ENCODE measurements around the gene MDM2. TPM values are rescaled to one million over a fixed set of nuclear protein-coding genes. Genes with fewer than 3 reads are reported as not detected.

Gene MDM2
- total RNA-seq, 1 experiment from 2014 or later = 2,133 TPM

DNA sequence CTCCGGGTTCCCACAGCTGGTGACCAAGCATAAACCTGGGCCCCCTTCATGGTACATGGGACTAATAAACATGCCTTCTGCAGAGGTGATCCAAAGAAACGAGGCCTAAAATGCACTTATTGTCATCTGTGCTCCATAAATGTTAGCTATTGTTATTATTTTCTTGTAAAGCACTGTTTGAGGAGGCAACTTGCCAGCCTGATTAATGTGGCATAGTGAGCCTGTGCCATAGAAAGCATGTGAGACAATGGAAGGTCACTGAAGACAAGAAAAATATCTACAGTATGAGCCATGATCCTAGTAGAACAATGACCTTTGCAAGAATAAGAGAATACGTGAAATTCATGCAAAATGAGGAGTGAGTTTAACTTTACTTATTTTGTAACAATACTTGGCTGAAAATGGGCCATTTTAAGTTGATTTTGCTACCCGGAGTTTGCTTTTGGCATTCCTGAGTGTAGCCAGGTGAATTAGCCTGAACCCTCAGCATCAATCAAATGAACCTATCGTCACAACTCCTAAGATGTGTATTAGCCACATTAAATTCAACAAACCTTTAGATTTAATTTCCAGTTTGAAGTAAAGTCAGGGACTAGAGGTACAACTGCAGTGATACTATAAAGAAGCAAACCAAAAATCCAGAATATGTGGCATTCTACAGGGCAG is 72.8 kb downstream of the MDM2 start:
- Histone ChIP-seq H3K4me3 (no peak overlapping the region), H3K27ac (no peak overlapping the region)
- peak; percentile 79 to 88 for DNase-seq (ENCODE audit: low read depth in 1 of 2, low spot score in 2 of 2)

DNA sequence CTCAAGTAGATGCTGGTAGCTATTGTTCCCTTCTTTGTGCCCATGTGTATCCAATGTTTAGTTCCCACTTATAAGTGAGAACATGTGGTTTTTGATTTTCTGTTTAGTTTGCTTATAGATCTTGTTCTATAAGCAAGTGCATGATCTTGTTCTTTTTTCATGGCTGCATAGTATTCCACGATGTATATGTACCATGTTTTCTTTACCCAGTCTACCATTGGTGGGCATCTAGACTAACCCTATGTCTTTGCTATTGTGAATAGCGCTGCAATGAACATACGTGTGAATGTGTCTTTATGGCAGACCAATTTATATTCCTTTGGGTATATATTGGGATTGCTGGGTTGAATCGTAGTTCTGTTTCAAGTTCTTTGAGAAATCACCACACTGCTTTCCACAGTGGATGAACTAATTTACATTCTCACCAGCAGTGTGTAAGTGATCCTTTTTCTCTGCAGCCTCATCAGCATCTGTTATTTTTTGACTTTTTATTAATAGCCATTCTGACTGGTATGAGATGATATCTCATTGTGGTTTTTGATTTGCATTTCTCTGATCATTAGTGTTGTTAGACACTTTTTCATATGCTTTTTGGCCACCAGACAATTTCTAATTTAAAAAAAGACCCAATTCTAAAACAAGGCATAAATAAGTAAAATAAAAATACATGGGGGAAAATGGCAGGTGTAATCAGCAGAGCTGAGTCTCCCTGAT is 74.4 kb downstream of the MDM2 start:
- Histone ChIP-seq H3K4me3 (no peak overlapping the region), H3K27me3 (replicated peaks) (peaks cover 95% of the 10 kb centered on the region), H3K36me3 (peaks cover 3% of the 10 kb centered on the region; the same call in 1 of the 2 replicates), H3K27ac (no peak overlapping the region), H3K4me1 (replicated peaks) (no peaks in the 10 kb centered on the region), H3K9me3 (replicated peaks) (peaks cover 19% of the 10 kb centered on the region)
- DNase-seq (ENCODE audit: low read depth in 1 of 2, low spot score in 2 of 2) = peak; percentile 60 to 68

More for the DNA sequence above, 72.8 kb downstream of the MDM2 start:
- Histone ChIP-seq H3K4me1 (replicated peaks) (no peaks in the 10 kb centered on the region), H3K9me3 (replicated peaks) (peaks cover 19% of the 10 kb centered on the region), H3K36me3 (peaks cover 3% of the 10 kb centered on the region; the same call in 1 of the 2 replicates), H3K27me3 (replicated peaks) (peaks cover 95% of the 10 kb centered on the region)

DNA sequence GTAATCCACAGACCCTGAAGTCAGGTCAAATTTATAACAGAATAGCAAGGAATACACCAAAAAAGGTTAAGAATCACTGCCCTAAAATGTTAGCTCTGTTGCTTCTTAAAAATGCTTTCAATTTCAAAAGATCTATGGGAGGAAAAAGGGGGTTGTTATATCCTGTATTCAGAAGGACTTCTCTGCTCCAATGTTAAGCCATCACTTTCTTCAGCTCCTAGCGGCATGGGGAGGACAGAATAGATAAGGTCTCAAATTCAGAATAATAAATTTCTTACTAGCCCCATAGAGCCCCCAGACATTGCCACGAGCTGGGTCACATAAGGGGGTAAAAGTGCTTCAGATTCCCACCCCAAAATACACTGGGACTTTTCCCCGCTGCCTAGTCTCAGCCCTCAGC is 75.2 kb downstream of the MDM2 start:
- Histone ChIP-seq H3K36me3 (peaks cover 3% of the 10 kb centered on the region; the same call in 1 of the 2 replicates), H3K4me1 (replicated peaks) (no peaks in the 10 kb centered on the region), H3K4me3 (no peak overlapping the region), H3K9me3 (replicated peaks) (peaks cover 16% of the 10 kb centered on the region), H3K27ac (no peak overlapping the region), H3K27me3 (replicated peaks) (peaks cover 95% of the 10 kb centered on the region)
- peak; percentile 77 to 89 for DNase-seq (ENCODE audit: low read depth in 1 of 2, low spot score in 2 of 2)

DNA sequence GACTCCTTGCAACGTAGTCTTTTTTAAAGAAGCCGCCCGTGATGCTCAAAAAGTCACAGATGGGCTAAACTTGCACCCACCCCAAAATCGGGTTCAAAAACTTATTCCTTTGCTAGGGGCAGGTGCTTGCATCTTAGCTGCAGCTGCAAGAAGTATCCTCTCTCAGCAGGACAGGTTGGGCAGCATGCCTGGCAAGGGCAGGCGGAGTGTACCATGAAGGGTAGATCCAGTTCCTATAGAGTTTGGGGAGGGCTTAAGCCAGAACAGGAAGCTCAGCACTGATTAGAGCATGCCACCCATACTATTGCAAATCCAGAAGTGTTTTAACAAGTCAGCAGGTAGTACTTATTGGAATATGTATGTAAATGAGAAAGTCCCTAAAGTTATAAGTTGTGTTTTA is 76.3 kb downstream of the MDM2 start:
- H3K27ac ChIP-seq = no peak overlapping the region
- DNase-seq (ENCODE audit: low read depth in 1 of 2, low spot score in 2 of 2) = peak; percentile 78 to 90
- H3K4me3 ChIP-seq = no peak overlapping the region
- peaks cover 3% of the 10 kb centered on the region; the same call in 1 of the 2 replicates for H3K36me3 ChIP-seq
- peaks cover 95% of the 10 kb centered on the region for H3K27me3 ChIP-seq (replicated peaks)
- H3K9me3 ChIP-seq (replicated peaks) = peaks cover 5% of the 10 kb centered on the region
- H3K4me1 ChIP-seq (replicated peaks) = no peaks in the 10 kb centered on the region

DNA sequence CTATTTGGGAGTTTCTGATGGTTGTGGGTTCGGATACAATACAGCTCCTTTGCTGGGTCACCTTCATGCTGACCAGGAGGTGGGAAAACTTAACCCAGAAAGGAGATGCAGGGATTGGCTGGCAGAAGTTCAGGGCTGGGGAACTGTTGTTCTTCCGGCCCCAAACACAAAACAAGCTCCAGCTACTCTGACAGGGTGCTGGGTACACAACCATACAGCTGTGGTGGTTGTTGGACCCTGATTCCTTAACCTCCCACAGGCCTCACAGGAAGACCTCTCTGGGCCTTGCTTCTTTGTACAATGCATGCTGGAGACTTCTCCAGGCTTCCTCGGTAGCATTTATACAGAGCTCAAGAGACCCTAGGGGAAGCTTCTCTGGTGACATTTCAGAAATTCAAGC is 77.4 kb downstream of the MDM2 start:
- H3K4me1 ChIP-seq (replicated peaks) = no peaks in the 10 kb centered on the region
- H3K27ac ChIP-seq = no peak overlapping the region
- peak; percentile 77 to 91 for DNase-seq (ENCODE audit: low read depth in 1 of 2, low spot score in 2 of 2)
- H3K4me3 ChIP-seq = no peak overlapping the region
- H3K36me3 ChIP-seq = peaks cover 3% of the 10 kb centered on the region; the same call in 1 of the 2 replicates
- H3K9me3 ChIP-seq (replicated peaks) = peaks cover 5% of the 10 kb centered on the region
- peaks cover 93% of the 10 kb centered on the region for H3K27me3 ChIP-seq (replicated peaks)

DNA sequence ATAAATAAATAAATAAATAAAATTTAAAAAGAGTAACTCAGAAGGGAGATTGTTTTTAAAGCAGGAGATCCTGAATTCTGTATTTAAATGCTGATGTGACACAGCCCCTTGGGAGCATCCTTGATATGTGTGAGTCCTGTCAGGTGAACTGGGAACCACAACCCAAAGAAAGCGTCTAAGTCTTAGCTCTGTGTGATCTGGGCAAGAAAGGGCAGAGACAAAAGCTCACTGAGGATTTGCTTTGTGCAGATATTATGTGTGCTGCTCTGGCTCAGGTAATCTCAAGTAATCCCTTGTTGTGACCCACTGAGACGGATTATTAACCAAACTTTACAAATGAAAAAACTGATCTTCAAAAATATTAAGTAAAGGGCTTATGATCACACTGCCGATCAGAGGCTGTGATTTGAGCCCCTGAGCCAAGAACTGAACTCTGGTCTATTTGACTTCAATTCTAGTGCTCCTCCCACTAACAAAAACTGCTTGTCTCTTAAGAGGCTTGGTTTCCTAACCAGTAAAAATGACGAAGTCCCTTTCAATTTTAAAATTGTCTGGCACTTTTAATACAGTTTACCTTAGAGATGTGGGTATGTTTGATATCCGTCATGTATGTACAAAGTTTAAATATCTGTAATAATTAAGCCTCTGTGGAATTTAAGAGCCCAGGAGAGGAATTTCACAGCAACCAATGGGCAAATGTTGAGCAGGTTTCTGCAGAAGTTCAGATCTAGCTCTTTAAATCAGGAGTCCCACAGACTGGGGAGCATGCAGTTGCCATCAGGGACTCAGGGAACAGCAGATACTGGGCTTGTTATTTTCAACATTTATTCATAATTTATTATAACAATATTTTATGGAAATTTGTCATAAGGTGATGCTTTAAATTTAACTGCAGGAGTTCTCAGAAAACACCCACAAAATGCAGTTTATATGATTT is 78.9 kb downstream of the MDM2 start:
- Histone ChIP-seq H3K4me3 (no peak overlapping the region), H3K27ac (no peak overlapping the region), H3K27me3 (replicated peaks) (peaks cover 97% of the 10 kb centered on the region), H3K9me3 (replicated peaks) (peaks cover 5% of the 10 kb centered on the region), H3K4me1 (replicated peaks) (no peaks in the 10 kb centered on the region), H3K36me3 (peaks cover 3% of the 10 kb centered on the region; the same call in 1 of the 2 replicates)
- DNase-seq (ENCODE audit: low read depth in 1 of 2, low spot score in 2 of 2) = peak; percentile 76 to 81

DNA sequence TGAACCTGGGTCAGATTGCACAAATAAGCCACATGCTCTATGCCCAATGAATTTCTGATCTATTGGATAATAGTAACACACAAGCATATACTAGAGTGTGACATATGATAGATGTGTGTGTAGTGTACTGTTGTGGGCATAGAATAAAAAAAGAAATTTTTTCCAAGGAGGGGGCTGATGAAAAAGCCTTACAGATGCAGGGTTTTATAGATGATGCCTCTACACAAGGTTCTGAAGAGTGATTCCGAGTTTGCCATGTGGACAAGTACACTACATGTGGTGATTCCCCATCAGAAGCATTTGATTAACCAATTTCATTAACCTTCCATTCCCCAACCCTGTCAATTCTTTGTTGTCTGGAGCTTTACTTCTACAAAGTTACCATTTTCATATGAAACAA is 79.7 kb downstream of the MDM2 start:
- no peaks in the 10 kb centered on the region for H3K4me1 ChIP-seq (replicated peaks)
- H3K27ac ChIP-seq = no peak overlapping the region
- no peaks in the 10 kb centered on the region; the same call in 1 of the 2 replicates for H3K9me3 ChIP-seq (replicated peaks)
- DNase-seq (ENCODE audit: low read depth in 1 of 2, low spot score in 2 of 2) = peak; percentile 56 to 67
- no peak overlapping the region for H3K4me3 ChIP-seq
- H3K27me3 ChIP-seq (replicated peaks) = peaks cover 97% of the 10 kb centered on the region
- no peaks in the 10 kb centered on the region for H3K36me3 ChIP-seq

DNA sequence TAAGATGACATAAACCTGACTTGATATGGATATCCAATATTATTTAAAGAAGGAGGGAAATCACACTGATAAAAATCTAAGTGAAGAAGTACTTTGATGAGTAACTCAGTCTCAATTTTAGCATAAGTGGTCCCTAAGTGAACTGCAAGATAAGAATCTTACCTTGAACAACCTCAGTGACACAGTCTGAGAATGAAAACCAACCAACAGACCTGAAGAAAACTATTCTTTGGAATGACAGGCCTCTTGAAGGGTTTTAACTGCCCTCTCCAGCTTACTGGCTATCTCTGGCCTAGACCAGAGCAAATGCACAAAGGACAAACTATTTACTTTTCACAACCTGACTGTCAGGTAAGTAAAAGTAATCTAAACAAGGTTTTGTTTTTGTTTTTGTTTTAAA is 80.3 kb downstream of the MDM2 start:
- H3K4me3 ChIP-seq = no peak overlapping the region
- H3K9me3 ChIP-seq (replicated peaks) = no peaks in the 10 kb centered on the region; the same call in 1 of the 2 replicates
- no peaks in the 10 kb centered on the region for H3K4me1 ChIP-seq (replicated peaks)
- no peak overlapping the region for H3K27ac ChIP-seq
- DNase-seq (ENCODE audit: low read depth in 1 of 2, low spot score in 2 of 2) = peak; percentile 61 to 65
- no peaks in the 10 kb centered on the region for H3K36me3 ChIP-seq
- peaks cover 97% of the 10 kb centered on the region for H3K27me3 ChIP-seq (replicated peaks)

DNA sequence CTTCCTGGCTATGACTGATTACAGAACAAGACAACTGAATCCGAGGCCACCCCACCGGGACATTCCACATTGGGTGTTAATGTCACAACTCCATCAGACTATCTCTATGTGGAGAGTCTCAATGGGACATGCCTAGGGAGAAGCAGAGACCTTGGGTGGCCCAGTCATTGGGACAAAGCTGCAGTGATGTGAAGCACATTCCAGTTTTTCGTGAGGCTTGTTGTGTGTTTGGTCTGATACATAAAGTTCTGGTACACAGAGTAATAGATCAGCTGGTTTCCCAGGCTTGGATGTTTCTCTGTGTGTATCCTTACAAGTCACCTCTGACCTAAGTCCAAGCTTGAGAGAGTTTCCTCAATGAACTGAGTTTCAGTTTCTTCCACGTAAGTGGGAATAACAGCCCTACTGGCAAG is 82.7 kb downstream of the MDM2 start:
- Histone ChIP-seq H3K4me3 (no peak overlapping the region), H3K9me3 (replicated peaks) (no peaks in the 10 kb centered on the region; the same call in 1 of the 2 replicates), H3K4me1 (replicated peaks) (no peaks in the 10 kb centered on the region), H3K27ac (no peak overlapping the region), H3K27me3 (replicated peaks) (peaks cover 97% of the 10 kb centered on the region), H3K36me3 (no peaks in the 10 kb centered on the region)
- peak in 1 of 2 experiments; percentile 91 for DNase-seq (ENCODE audit: low read depth in 1 of 2, low spot score in 2 of 2)

DNA sequence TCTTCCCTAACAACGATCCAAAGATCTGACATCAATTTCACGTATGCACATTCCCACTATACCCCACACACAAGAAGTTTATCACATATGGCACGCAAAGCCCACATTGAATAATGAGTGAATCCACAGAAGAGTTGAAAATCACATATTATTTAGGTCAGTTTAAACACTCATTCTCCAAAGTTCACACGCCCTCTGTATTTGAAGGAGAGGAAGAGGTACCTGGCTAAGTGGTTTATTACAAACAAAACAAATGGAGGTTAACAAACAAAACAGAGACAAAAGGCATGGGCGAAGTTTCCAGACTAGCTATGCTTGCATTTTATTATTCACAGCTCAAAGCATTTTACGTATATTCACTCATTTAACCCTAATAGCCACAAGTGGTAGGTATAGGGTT is 83.2 kb downstream of the MDM2 start:
- H3K27ac ChIP-seq = no peak overlapping the region
- peak; percentile 64 to 72 for DNase-seq (ENCODE audit: low read depth in 1 of 2, low spot score in 2 of 2)
- no peaks in the 10 kb centered on the region for H3K4me1 ChIP-seq (replicated peaks)

DNA sequence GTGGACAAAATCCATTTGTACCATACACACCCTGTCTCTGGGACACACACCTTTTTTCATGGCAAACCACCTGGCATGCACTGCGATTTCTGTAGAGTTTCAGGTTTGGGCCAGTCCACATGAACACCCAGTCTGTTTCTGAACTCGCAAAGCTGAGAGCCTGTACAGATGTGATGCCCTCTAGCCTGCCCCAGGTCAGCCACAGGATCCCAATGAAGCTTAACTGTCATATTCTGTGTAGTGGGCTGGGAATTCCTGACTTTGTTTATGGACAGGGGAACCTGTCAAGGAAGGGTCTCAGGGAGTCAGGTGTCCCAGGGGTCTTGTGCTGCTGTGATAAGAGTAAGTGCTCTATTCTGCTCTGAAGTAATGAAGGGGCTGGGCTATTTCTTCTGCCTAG is 85.2 kb downstream of the MDM2 start:
- DNase-seq (ENCODE audit: low read depth in 1 of 2, low spot score in 2 of 2) = peak; percentile 68 to 87
- Histone ChIP-seq H3K9me3 (replicated peaks) (peaks cover 6% of the 10 kb centered on the region; the same call in 1 of the 2 replicates), H3K27ac (no peak overlapping the region), H3K4me3 (no peak overlapping the region), H3K4me1 (replicated peaks) (no peaks in the 10 kb centered on the region), H3K36me3 (no peaks in the 10 kb centered on the region), H3K27me3 (replicated peaks) (peaks cover 97% of the 10 kb centered on the region)

More for the DNA sequence above, 83.2 kb downstream of the MDM2 start:
- Histone ChIP-seq H3K36me3 (no peaks in the 10 kb centered on the region), H3K27me3 (replicated peaks) (peaks cover 97% of the 10 kb centered on the region), H3K9me3 (replicated peaks) (peaks cover under 1% of the 10 kb centered on the region; the same call in 1 of the 2 replicates), H3K4me3 (no peak overlapping the region)

DNA sequence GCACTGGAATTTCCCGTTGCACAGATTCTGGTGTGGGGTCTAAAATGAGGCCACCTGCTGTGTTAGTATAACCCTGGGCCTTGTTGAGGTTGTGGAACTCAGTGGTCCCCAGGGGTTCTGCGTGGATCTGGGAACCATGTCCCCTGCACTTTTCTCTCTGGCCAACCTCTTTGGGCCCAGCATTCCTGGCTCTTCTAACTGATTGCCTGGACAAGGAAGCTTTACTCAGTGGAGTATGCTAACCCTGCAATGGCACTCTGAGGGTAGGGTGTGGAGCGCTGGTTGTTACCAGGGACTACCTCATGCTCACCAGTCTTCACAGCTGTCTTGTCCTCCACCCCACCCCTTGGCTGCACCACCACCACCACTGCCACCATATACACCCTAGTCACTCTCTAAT is 85.8 kb downstream of the MDM2 start:
- peaks cover 97% of the 10 kb centered on the region for H3K27me3 ChIP-seq (replicated peaks)
- no peaks in the 10 kb centered on the region for H3K36me3 ChIP-seq
- DNase-seq (ENCODE audit: low read depth in 1 of 2, low spot score in 2 of 2) = peak; percentile 68 to 91
- H3K27ac ChIP-seq = no peak overlapping the region
- H3K4me3 ChIP-seq = no peak overlapping the region
- peaks cover 11% of the 10 kb centered on the region for H3K9me3 ChIP-seq (replicated peaks)
- H3K4me1 ChIP-seq (replicated peaks) = no peaks in the 10 kb centered on the region

DNA sequence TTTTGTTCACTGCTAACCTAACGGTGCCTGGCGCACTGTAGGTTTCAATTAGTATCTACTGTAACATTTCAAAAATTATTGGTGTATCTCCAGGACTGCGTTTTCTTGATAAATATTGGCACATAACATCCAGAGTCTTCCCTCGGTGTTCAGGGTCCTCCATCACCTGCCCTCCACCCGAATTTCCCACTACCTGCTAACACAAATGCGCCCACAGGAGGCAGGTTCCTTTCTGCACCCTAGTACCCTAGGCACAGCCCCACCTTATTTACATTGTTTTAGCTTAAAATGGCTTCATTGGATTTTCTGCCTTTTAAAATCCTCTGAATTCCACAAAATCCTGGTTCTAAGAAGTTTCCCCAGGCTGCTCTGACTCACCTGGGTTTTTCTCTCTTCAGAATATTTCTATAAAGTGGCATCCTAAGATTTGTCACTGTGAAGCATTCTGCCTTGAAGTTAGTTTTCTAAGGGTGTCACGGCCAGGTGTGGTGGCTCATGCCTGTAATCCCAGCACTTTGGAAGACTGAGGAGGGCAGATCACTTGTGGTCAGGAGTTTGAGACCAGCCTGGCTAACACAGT is 86.4 kb downstream of the MDM2 start:
- H3K27ac ChIP-seq = no peak overlapping the region
- no peak overlapping the region for H3K4me3 ChIP-seq
- peaks cover 97% of the 10 kb centered on the region for H3K27me3 ChIP-seq (replicated peaks)
- DNase-seq (ENCODE audit: low read depth in 1 of 2, low spot score in 2 of 2) = peak; percentile 62 to 88
- no peaks in the 10 kb centered on the region for H3K4me1 ChIP-seq (replicated peaks)
- H3K36me3 ChIP-seq = no peaks in the 10 kb centered on the region
- H3K9me3 ChIP-seq (replicated peaks) = peaks cover 13% of the 10 kb centered on the region
